Neural cell (in vitro differentiated cells): ENCODE data around the gene PCOLCE2.

ENCODE experiments used
- CTCF ChIP-seq: fragments of 450-650 bp; IDR thresholded peaks from 2 replicates; pipeline ENCODE4 v1.5.1; 2014; ENCODE audit warnings: antibody characterized with exemption, mild to moderate bottlenecking, moderate library complexity; ENCODE audit not compliant: poor library complexity, severe bottlenecking
- EP300 ChIP-seq: fragments of 450-650 bp; conservative IDR thresholded peaks from 2 replicates; pipeline ENCODE4 v1.6.1; 2014; ENCODE audit warnings: antibody characterized with exemption, mild to moderate bottlenecking, moderate library complexity; ENCODE audit not compliant: poor library complexity, severe bottlenecking
- EZH2 ChIP-seq: fragments of 200-600, 300-800 bp; shearing (Covaris generic), sonication (generic); IDR thresholded peaks from 2 replicates; pipeline ENCODE4 v1.6.1; 2014; ENCODE audit warnings: antibody characterized with exemption, low read length, borderline replicate concordance, mild to moderate bottlenecking; ENCODE audit not compliant: insufficient read depth, poor library complexity, severe bottlenecking
- RAD21 ChIP-seq: fragments of 450-650 bp; conservative IDR thresholded peaks from 2 replicates; pipeline ENCODE4 v1.6.1; 2014; ENCODE audit warnings: antibody characterized with exemption, mild to moderate bottlenecking, moderate library complexity

DNA sequence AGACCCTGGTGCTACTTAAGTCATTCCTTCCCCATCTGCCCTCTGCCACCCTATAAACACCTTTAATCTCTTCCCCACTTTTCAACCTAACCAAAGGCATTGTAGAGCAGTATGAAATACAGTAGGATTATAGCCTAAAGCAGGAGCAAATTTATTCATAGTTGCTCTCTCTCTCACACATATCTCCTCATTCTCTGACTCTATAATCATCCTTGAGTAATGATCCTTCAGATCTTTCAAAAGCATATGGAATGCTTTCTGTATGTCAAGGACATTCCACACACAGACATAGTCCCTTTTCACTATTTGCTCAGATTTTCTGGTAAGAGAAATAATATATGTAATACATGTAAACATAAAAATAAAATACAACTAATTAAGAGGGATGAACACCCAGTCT lies 111.0 kb downstream of the PCOLCE2 start:
- no peak for TF ChIP-seq RAD21
- TF ChIP-seq CTCF = no peak
- no peak for TF ChIP-seq EZH2
- TF ChIP-seq EP300 = no peak
